Measurements from ENCODE around the gene UBE2L5.

Gene UBE2L5

DNA sequence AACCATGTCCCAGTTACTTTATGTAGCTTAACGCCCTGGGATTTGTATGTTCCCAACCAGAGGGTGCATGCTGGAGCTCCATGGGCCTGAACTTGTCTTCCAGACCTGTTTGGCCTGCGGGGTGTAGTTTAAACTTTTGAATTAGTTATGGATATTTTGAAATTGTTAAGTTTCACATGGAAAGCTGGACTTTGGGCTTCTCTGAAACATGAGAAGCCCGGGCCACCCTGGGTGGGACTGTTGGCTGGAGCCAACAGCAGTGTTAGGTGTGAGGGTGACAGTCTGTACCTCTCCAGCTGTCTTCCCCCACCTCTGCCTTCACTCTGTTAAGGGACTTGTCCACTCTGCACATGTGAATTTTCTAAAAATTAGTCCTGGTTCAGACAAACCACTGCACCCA lies 1.6 kb downstream of the UBE2L5 start:
- TF ChIP-seq, protein P1, sequence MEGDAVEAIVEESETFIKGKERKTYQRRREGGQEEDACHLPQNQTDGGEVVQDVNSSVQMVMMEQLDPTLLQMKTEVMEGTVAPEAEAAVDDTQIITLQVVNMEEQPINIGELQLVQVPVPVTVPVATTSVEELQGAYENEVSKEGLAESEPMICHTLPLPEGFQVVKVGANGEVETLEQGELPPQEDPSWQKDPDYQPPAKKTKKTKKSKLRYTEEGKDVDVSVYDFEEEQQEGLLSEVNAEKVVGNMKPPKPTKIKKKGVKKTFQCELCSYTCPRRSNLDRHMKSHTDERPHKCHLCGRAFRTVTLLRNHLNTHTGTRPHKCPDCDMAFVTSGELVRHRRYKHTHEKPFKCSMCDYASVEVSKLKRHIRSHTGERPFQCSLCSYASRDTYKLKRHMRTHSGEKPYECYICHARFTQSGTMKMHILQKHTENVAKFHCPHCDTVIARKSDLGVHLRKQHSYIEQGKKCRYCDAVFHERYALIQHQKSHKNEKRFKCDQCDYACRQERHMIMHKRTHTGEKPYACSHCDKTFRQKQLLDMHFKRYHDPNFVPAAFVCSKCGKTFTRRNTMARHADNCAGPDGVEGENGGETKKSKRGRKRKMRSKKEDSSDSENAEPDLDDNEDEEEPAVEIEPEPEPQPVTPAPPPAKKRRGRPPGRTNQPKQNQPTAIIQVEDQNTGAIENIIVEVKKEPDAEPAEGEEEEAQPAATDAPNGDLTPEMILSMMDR (IDR thresholded peaks at IDR 0.05; ENCODE audit: insufficient read depth, missing control alignments): no peak
- FAIRE-seq (no peak), DNase-seq (ENCODE audit: insufficient read length, low spot score) (no peak)

DNA sequence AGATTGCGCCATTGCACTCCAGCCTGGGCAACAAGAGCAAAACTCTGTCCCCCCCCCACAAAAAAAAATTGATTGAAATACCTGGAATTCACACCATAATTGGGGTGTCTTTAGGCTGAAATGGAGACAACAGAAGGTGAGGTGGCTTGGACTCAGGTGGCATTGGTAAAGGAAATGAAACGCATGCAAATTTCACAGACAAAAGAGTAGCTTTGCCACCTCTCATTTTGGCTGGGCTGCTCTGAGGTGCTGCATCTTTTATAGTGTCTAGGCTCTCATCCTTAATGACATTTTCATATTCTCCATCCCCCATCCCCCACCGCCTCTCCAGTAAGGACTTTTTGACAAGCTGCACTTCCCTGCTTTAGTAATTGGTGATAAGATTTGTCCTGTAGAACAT lies 6.9 kb downstream of the UBE2L5 start:
- DNase-seq (ENCODE audit: insufficient read length, low spot score): no peak
- FAIRE-seq: no peak
- TF ChIP-seq, protein P1 (IDR thresholded peaks at IDR 0.05; ENCODE audit: insufficient read depth, missing control alignments): no peak

DNA sequence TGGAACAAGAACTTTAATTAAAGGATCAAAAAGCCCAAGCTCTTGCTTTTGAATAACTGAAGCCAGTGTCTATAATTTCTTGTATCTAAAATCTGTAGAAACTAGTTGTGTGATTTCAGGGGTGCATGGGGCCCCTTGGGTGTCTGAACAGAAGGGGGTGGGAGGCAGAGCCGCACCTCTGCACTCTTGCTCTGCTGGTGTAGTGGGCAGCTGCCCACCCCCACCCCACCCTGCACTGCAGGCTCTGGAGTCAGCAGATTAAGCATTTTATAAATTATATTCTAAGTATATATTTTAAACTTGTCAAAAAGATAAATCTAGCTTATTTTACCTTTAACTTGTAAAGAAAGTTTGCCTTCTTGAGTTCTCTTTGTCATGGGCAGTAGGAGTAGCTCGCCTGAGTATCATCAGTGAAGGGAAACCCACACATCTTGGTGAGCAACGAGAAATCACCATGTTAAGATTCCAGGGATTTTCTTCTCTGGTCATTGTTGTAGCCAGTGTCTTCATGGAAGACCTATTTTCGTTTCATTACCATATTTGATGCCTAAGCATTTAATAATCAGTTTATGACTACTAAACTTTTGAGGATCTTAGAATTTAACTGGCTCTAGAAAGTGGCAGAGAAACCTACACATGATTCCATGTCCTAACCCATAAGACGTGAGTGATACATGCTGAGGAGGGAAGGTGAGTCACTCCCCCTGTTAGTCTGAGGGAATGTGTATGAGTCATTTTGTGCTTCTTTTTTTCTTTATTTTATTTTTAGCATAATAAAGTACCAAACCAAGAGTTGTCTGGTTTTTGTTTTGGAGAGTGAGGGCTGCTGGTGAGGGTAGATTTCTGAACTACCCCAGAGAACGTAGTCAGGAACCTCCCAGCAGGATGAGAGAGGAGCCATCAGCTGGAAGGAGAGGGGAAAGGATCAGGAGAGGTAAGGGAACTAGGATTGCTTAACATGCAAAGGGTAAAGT lies 7.7 kb downstream of the UBE2L5 start:
- DNase-seq (ENCODE audit: insufficient read length, low spot score) (no peak), FAIRE-seq (no peak)
- TF ChIP-seq, protein P1 (IDR thresholded peaks at IDR 0.05; ENCODE audit: insufficient read depth, missing control alignments): no peak

DNA sequence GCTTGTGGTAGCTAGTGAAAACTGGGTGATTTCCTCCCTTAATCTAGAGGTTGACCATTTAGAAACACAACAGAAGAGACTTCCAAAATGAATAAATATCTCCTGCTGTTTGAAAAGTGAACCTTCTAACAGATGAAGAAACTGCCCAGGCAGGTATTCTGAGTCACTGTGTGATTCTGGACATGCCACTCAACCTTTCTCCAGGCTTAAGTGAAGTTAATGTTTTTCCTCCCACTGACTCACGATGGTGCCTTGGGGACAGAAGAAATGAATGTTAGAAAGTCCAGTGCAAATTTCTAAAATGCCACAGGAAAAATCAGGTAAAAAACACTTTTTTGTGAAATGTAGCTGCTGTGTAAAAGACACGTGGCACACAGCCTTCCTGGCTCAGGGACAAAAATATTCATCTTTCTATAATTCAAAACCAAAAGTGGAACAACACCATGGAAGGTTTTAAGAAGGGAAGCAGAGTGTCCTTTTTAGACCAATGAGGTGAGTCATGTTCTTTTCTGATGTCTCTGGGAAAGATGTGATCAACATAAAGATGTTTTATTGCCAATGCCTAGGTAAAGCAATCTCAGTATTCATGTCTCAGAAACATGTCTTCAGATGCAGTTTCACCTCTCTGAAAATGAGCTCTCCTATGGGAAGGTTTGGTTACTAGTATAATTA lies 9.1 kb downstream of the UBE2L5 start:
- DNase-seq (ENCODE audit: insufficient read length, low spot score) (no peak), FAIRE-seq (no peak)
- TF ChIP-seq, protein P1 (IDR thresholded peaks at IDR 0.05; ENCODE audit: insufficient read depth, missing control alignments): no peak

DNA sequence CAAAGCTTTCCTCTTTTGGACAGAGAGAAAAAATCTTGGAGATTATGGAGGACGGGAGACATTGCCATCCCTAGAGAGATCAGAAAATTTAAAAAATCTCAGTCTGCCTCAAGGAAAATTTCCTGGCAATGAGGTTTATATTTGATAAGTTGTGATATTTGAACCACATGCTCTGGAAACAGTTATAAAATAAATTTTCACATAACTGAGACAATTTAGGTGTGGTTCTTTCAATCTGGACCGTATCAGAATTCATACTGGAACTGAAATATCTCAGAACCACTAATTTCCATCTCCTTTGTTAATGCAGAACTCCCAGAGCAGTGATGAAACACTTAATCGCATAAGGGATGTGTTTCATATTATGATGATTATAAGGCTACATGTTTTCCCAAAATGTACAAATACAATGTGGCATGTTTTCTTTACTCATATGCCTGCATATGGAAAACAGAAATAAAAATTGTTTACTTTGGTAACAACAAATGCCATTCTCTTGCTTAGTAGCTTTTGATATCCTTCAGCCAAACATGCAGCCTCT lies 13.7 kb downstream of the UBE2L5 start:
- FAIRE-seq: no peak
- no peak for DNase-seq (ENCODE audit: insufficient read length, low spot score)
- TF ChIP-seq, protein P1 (IDR thresholded peaks at IDR 0.05; ENCODE audit: insufficient read depth, missing control alignments): no peak

DNA sequence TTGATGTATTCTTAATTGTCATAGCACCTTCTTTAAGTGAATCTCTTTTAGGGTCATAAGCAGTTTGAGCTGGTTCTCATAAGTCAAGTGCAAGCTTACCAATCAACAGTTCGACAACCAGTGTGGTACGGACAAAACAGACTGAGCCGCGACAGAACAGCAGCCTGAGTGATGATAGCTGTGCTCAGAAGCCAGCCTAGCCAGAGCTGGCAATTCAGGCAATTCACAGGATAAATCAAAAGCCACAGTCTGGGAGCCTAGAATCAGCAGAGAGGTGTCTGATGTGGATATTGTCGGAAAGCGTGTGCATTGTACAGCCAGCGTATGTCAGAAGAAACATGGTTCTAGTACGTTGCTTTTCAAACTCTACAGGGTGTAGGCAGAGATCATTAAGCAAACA lies 14.9 kb downstream of the UBE2L5 start:
- TF ChIP-seq, protein P1 (IDR thresholded peaks at IDR 0.05; ENCODE audit: insufficient read depth, missing control alignments): no peak
- DNase-seq (ENCODE audit: insufficient read length, low spot score) (no peak), FAIRE-seq (no peak)

Measured in D721Med (cell line).